Fibroblast of skin of right quadriceps (primary cell): ENCODE measurements around the gene HRH1.
"Not testable (repeated sequence)": the region's sequence is repeated elsewhere in the genome, so short reads cannot be mapped to it uniquely, and the experiment has no call there.

Experiments used
- DNase-seq: peaks from one replicate; pipeline ENCODE4 v3.0.0-alpha.2; 2013

HRH1 gene

GRCh38 chr3:11154036-11154952 lies at the start of gene HRH1:
HRH1 (plus strand) TSS chr3:11154493; CDS start chr3:11259038, 104,545 bp downstream.
- DNase-seq: peak; percentile 33

- DNase-seq: not testable (repeated sequence)
Observed at GRCh38 chr3:11113316-11113715, 41.0 kb upstream of the HRH1 start.

- no peak for DNase-seq
Observed at GRCh38 chr3:11115548-11115947, 38.7 kb upstream of the HRH1 start.

- DNase-seq: peak; percentile 38
Observed at GRCh38 chr3:11116336-11117059, 37.8 kb upstream of the HRH1 start.

GRCh38 chr3:11117591-11117990 lies 36.7 kb upstream of the HRH1 start:
- no peak for DNase-seq

- peak; percentile 65 for DNase-seq
Observed at GRCh38 chr3:11118181-11118682, 36.1 kb upstream of the HRH1 start.

GRCh38 chr3:11120091-11120805 lies 34.0 kb upstream of the HRH1 start:
- DNase-seq: no peak

- no peak for DNase-seq
Observed at GRCh38 chr3:11126653-11127052, 27.6 kb upstream of the HRH1 start.

GRCh38 chr3:11128682-11129632 lies 25.3 kb upstream of the HRH1 start:
- DNase-seq: no peak

GRCh38 chr3:11130385-11130784 lies 23.9 kb upstream of the HRH1 start:
- DNase-seq: no peak

- no peak for DNase-seq
Observed at GRCh38 chr3:11131371-11131770, 22.9 kb upstream of the HRH1 start.

GRCh38 chr3:11131886-11132285 lies 22.4 kb upstream of the HRH1 start:
- not testable (repeated sequence) for DNase-seq

- DNase-seq: no peak
Observed at GRCh38 chr3:11132861-11133260, 21.4 kb upstream of the HRH1 start.

- DNase-seq: peak; percentile 39
Observed at GRCh38 chr3:11134794-11135193, 19.5 kb upstream of the HRH1 start.

- DNase-seq: no peak
Observed at GRCh38 chr3:11136116-11136515, 18.2 kb upstream of the HRH1 start.

- DNase-seq: peak; percentile 100
Observed at GRCh38 chr3:11136830-11137626, 17.3 kb upstream of the HRH1 start.

GRCh38 chr3:11137627-11137959 lies 16.7 kb upstream of the HRH1 start:
- no peak for DNase-seq

GRCh38 chr3:11138371-11138770 lies 15.9 kb upstream of the HRH1 start:
- DNase-seq: no peak

GRCh38 chr3:11140030-11140712 lies 14.1 kb upstream of the HRH1 start:
- DNase-seq: peak; percentile 49

GRCh38 chr3:11140713-11141104 lies 13.6 kb upstream of the HRH1 start:
- DNase-seq: no peak

GRCh38 chr3:11143476-11143875 lies 10.8 kb upstream of the HRH1 start:
- no peak for DNase-seq
